LNCAP (cell line): ENCODE results near the gene HSD3B1.

Source experiments
- TF ChIP-seq, protein P1 (sequence below): fragments of 450-650 bp; IDR thresholded peaks from 2 replicates; pipeline ENCODE4 v1.5.1; 2017; ENCODE audit warnings: mild to moderate bottlenecking

HSD3B1 gene

DNA sequence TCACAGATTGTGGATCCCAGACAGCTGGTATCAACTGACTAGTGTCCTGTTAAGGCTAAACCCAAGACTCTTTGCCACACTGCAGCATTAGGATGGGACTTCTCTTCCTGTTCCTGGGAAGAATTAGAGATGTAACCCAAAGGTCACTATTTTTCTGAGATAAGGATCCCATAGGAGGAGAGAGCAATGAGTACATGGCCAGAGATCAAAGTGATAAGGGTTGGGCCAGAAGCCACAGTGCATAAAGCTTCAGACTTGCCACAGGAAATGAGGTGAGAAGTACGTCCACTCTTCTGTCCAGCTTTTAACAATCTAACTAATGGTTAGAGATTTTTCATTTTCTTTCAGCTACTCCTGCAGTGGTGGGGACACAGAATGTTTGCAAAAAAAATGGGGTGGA is at the start of gene HSD3B1:
TSS of gene HSD3B1 (plus strand) at position 270 of the 400 bp plus-strand sequence. CDS start 267 bp downstream, outside the sequence.
- TF ChIP-seq, protein P1, sequence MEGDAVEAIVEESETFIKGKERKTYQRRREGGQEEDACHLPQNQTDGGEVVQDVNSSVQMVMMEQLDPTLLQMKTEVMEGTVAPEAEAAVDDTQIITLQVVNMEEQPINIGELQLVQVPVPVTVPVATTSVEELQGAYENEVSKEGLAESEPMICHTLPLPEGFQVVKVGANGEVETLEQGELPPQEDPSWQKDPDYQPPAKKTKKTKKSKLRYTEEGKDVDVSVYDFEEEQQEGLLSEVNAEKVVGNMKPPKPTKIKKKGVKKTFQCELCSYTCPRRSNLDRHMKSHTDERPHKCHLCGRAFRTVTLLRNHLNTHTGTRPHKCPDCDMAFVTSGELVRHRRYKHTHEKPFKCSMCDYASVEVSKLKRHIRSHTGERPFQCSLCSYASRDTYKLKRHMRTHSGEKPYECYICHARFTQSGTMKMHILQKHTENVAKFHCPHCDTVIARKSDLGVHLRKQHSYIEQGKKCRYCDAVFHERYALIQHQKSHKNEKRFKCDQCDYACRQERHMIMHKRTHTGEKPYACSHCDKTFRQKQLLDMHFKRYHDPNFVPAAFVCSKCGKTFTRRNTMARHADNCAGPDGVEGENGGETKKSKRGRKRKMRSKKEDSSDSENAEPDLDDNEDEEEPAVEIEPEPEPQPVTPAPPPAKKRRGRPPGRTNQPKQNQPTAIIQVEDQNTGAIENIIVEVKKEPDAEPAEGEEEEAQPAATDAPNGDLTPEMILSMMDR, result no peak

DNA sequence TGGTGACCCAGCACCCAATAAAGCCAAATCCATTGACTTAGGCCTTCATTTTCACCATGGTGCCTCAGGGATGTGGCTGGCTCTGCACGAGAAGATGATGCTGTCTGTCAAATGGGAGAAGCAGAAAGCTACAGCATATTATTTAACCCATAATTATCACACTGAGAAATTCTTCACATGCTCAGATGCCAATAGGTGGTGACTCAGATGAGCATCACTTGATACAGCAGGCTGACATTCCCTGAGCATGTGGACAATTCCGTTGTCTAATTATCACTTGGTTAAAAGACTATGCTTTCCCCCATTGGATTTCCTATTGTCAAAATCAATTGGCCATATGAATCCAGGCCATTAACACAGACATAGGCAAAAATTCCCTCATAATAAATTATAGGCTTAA is 44.0 kb upstream of the HSD3B1 start:
- TF ChIP-seq, protein P1, result no peak

DNA sequence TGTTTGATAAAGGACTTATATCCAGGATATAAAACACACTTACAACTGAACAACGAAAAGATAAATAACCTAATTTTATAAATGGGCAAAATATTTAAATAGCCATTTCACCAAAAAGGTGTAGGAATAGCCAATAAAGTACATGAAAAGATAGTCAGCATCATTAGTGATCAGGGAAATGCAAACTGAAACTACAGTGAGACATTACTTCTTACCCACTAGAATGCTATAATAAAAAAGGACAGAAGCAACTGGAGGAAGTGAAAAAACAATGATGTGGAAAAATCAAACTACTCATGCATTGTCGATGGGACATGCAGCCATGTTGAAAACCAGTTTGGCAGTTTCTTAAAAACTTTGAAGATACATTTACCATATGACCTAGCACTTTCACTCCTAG is 43.4 kb upstream of the HSD3B1 start:
- TF ChIP-seq, protein P1, result no peak

DNA sequence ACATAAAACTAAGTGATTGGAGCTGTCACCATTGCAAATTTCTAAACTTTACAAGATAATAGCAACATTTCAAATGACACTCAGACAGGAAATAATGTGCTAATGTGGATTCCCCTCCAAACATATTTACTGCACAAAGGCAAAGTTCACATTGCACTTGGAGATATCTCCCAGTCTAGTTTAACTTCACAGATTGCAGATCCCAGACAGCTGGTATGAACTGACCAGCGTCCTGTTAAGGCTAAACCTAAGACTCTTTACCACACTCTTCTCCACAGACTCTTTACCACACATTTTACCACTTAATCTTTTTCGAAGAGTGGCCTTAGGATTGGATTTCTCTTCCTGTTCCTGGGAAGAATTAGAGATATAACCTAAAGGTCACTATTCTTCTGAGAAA is 40.6 kb upstream of the HSD3B1 start:
- TF ChIP-seq, protein P1, result no peak

DNA sequence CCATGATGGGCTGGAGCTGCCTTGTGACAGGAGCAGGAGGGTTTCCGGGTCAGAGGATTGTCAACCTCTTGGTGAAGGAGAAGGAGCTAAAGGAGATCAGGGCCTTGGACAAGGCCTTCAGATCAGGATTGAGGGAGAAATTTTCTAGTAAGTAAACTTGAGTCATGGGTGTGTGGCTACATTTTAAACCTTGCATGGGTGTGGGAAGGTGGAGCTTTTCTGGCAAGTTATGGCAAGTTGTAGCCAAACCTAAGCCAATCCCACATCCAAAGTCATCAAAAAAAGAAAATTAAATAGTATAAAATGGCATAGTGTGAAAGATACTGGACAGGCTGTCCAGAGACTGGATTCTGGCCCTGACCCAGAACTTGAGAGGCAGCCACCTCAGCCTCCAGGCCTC is 39.8 kb upstream of the HSD3B1 start:
- TF ChIP-seq, protein P1, result no peak

DNA sequence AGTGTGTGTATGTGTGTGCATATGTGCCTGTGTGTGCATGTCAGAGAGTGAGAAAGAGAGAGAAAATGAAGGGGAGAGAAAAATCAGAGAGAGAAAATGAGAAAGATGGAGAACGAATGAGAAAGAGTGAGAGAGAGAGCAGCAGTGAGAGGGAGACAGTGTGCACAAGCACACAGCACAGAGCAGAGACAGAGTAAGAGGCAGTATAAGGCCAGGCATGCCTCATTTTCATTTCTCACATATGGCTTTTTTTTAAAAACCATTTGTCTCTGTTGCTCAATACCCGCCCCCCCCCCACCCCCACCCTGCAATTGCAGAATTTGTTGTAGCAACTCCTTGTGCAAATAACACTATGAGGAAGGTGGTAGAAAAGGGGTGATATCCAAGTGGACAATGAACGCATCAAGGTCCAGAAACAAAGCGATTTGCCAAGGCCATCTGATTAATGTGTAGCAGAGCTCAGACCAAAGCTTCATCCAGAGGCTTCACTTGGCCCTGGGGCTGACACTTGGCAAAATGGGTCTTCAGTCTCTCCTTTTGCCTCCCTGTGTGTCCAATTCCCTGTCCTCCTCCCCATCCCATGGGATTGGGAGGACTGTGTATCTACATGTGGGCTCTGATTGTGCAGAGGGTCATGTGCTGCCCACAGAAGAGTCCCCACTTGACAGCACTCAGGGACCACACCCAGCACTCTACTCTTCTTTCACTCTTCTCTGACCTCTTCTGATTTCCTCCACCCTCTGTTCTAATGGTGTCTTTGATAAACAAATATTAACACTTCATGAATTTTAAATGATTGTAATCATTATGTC is 38.9 kb upstream of the HSD3B1 start:
- TF ChIP-seq, protein P1, result no peak

DNA sequence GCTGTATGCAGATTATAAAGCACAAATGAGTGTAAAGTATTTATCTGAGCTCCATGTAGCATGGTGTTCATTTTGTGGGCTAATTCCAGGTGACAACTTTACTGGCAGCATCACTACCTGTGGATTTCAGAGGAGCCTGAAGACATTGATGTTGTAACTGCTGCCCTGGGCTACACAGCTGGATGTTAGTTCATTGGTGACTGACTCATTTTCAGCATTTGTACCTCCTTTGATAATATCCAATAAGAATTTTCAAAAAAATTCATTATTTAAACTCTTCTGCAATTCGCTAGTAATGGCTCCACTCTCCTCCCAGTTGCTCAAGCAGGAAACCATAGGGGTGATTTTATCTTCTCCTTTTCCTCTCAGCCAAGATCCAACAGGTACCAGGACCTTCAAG is 37.3 kb upstream of the HSD3B1 start:
- TF ChIP-seq, protein P1, result no peak
